A549 (cell line): ENCODE measurements around the gene INKA2. TPM values are rescaled to one million over a fixed set of nuclear protein-coding genes. Genes with fewer than 3 reads are reported as not detected.

Experiments
- ATAC-seq, 2 experiments: fragments of 200-7000 bp in 1 of 2; fragments of >200 bp in 1 of 2; cut with Nextera tagmentation in 1 of 2; cut with Tn5 transposase in 1 of 2; 3 replicates each; pipeline versions ENCODE4 v1.8.0 to v1.9.1; 2018 to 2020; ENCODE audit warnings: mild to moderate bottlenecking in 1 of 2, moderate library complexity in 1 of 2
- CTCF ChIA-PET: fragments of 300-600 bp; sonication (Branson Sonifier 250); formaldehyde crosslinking; extraction: SDS; loops from one replicate; lab custom pipeline; 2021; ENCODE audit warnings: antibody characterized with exemption, inconsistent platforms; lab: Yijun Ruan, JAX
- POLR2A ChIA-PET: fragments of 350-600 bp; formaldehyde crosslinking; extraction: SDS; loops from one replicate; lab custom pipeline; 2021; ENCODE audit warnings: antibody characterized with exemption, inconsistent platforms; lab: Yijun Ruan, JAX
- DNase-seq, 2 experiments: peaks; one replicate each; pipeline versions ENCODE4 v3.0.0 to v3.0.0-alpha.2; 2011 to 2016; ENCODE audit warnings: low read depth in 1 of 2, low spot score in 1 of 2
- FAIRE-seq: peaks from 2 replicates; lab custom pipeline; 2011; peaks lifted over from hg19 to GRCh38; lab: Jason Lieb, UNC
- H3K27ac ChIP-seq, 2 experiments: fragments of >200 bp; sonication (Bioruptor Twin); formaldehyde crosslinking; 3 replicates each; pipeline ENCODE4 v1.5.1; 2016 to 2017
- H3K4me1 ChIP-seq: fragments of >200 bp; sonication (Bioruptor Twin); formaldehyde crosslinking; 3 replicates; pipeline ENCODE4 v1.6.1; 2016
- H3K4me2 ChIP-seq: fragments of >200 bp; sonication (Bioruptor Twin); formaldehyde crosslinking; 3 replicates; pipeline ENCODE4 v1.6.1; 2016
- H3K4me3 ChIP-seq: fragments of >200 bp; sonication (Bioruptor Twin); formaldehyde crosslinking; 3 replicates; pipeline ENCODE4 v1.5.1; 2016
- H3K9me3 ChIP-seq: fragments of >200 bp; sonication (Bioruptor Twin); formaldehyde crosslinking; 3 replicates; pipeline ENCODE4 v1.6.1; 2016
- CBX8 ChIP-seq: fragments of 200-600 bp; sonication (generic); IDR thresholded peaks from 2 replicates; pipeline ENCODE4 v1.6.1; 2016
- CHD2 ChIP-seq: fragments of 150-350 bp; IDR thresholded peaks from 2 replicates; pipeline ENCODE4 v1.6.1; 2014; ENCODE audit warnings: low read length; ENCODE audit not compliant: partially characterized antibody
- CHD4 ChIP-seq: fragments of 200-600 bp; sonication (generic); IDR thresholded peaks from 2 replicates; pipeline ENCODE4 v1.6.1; 2016; ENCODE audit warnings: antibody characterized with exemption, mild to moderate bottlenecking, borderline replicate concordance
- EHF ChIP-seq: fragments of 250-450 bp; sonication (Bioruptor Pico); IDR thresholded peaks from 2 replicates; pipeline ENCODE4 v1.5.0; 2020; ENCODE audit warnings: mild to moderate bottlenecking
- ESRRA ChIP-seq: fragments of 150-350 bp; IDR thresholded peaks from 2 replicates; pipeline ENCODE4 v1.6.1; 2014; ENCODE audit warnings: mild to moderate bottlenecking, low read length, borderline replicate concordance
- FOSL2 ChIP-seq, 2 experiments: fragments of 450-650 bp in 1 of 2; fragments of >200 bp in 1 of 2; sonication (Bioruptor Twin) in 1 of 2; formaldehyde crosslinking; IDR thresholded peaks; 2 replicates each; pipeline versions ENCODE4 v1.5.0 to v1.6.1; 2016 to 2020; ENCODE audit warnings: mild to moderate bottlenecking in 1 of 2, moderate library complexity in 1 of 2
- FOXS1 ChIP-seq: fragments of 250-450 bp; sonication (Bioruptor Pico); IDR thresholded peaks from 2 replicates; pipeline ENCODE4 v1.5.0; 2020; ENCODE audit warnings: mild to moderate bottlenecking, moderate library complexity
- HDAC2 ChIP-seq: fragments of 200-600 bp; sonication (generic); IDR thresholded peaks from 2 replicates; pipeline ENCODE4 v1.6.1; 2016
- MAZ ChIP-seq: fragments of 150-350 bp; IDR thresholded peaks from 2 replicates; pipeline ENCODE4 v1.6.1; 2014; ENCODE audit warnings: antibody characterized with exemption, low read depth, low read length, borderline replicate concordance
- RCOR1 ChIP-seq: fragments of 150-350 bp; IDR thresholded peaks from 2 replicates; pipeline ENCODE4 v1.6.1; 2014; ENCODE audit warnings: antibody characterized with exemption, low read length, low read depth
- ZC3H11A ChIP-seq: fragments of 450-650 bp; IDR thresholded peaks from 2 replicates; pipeline ENCODE4 v1.6.1; 2014; ENCODE audit warnings: antibody characterized with exemption, mild to moderate bottlenecking
- ZNF302 ChIP-seq: fragments of 250-450 bp; sonication (Bioruptor Pico); IDR thresholded peaks from 2 replicates; pipeline ENCODE4 v1.9.0; 2021; ENCODE audit warnings: inconsistent platforms, mild to moderate bottlenecking, moderate library complexity
- WGBS: methylation state at CpG from one replicate; pipeline ENCODE4 v1.1.6; 2017; ENCODE audit errors: missing lambda C conversion rate; 5-methylcytosine and 5-hydroxymethylcytosine counted together
- polyA plus RNA-seq, 4 experiments: library from polyadenylated mRNA; depleted of rRNA in 3 of 4; stranded (reverse); fragments of >200 nt; fragmentation: RNase III in 1 of 4; extraction: RNeasy Plus Mini Kit Qiagen cat#74134 plus additional on column Dnase treatment in 1 of 4; gene quantifications; 2 replicates in 3 of 4; 3 replicates in 1 of 4; pipeline ENCODE4 v1.2.3, GENCODE V29; 2011 to 2017
- TF ChIP-seq, protein P1 (sequence below): fragments of 200-600 bp; sonication (generic); IDR thresholded peaks from 2 replicates; pipeline ENCODE4 v1.6.1; 2016; ENCODE audit warnings: antibody characterized with exemption, mild to moderate bottlenecking, moderate library complexity
- TF ChIP-seq, protein P2 (sequence below): fragments of 150-350 bp; IDR thresholded peaks from 2 replicates; pipeline ENCODE4 v1.6.1; 2014; ENCODE audit warnings: low read depth, mild to moderate bottlenecking, low read length
- TF ChIP-seq, protein P3 (sequence below): fragments of 250-450 bp; sonication (Bioruptor Pico); IDR thresholded peaks from 2 replicates; pipeline ENCODE4 v1.5.0; 2021; ENCODE audit warnings: mild to moderate bottlenecking, moderate library complexity, borderline replicate concordance
- TF ChIP-seq, protein P4 (sequence below): fragments of >200 bp; sonication (Bioruptor Twin); formaldehyde crosslinking; IDR thresholded peaks from 3 replicates; pipeline ENCODE4 v1.5.1; 2016
- TF ChIP-seq, protein P5 (sequence below): IDR thresholded peaks from 2 replicates; pipeline ENCODE4 v1.6.1; 2012; ENCODE audit warnings: low read depth, borderline replicate concordance

The INKA2 gene
- polyA plus RNA-seq, 2 of the 4 experiments (the other 2 are of a cell fraction), result 1.2 to 1.3 TPM

DNA sequence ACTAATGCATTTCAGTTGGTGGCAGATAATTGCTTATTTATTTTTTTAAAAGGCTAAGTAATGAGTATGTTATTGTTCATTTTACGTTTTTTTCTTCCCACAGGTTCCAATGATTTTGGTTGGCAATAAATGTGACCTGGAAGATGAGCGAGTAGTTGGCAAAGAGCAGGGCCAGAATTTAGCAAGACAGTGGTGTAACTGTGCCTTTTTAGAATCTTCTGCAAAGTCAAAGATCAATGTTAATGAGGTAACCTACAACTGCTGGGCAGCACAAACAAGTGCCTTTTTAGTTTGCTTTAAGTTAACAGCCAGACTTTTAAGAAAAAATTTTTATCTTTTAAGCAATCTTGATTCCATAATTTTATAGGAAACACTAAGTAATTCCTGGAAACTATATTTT, 35.0 kb downstream of the INKA2 start:
- TF ChIP-seq, protein P1, sequence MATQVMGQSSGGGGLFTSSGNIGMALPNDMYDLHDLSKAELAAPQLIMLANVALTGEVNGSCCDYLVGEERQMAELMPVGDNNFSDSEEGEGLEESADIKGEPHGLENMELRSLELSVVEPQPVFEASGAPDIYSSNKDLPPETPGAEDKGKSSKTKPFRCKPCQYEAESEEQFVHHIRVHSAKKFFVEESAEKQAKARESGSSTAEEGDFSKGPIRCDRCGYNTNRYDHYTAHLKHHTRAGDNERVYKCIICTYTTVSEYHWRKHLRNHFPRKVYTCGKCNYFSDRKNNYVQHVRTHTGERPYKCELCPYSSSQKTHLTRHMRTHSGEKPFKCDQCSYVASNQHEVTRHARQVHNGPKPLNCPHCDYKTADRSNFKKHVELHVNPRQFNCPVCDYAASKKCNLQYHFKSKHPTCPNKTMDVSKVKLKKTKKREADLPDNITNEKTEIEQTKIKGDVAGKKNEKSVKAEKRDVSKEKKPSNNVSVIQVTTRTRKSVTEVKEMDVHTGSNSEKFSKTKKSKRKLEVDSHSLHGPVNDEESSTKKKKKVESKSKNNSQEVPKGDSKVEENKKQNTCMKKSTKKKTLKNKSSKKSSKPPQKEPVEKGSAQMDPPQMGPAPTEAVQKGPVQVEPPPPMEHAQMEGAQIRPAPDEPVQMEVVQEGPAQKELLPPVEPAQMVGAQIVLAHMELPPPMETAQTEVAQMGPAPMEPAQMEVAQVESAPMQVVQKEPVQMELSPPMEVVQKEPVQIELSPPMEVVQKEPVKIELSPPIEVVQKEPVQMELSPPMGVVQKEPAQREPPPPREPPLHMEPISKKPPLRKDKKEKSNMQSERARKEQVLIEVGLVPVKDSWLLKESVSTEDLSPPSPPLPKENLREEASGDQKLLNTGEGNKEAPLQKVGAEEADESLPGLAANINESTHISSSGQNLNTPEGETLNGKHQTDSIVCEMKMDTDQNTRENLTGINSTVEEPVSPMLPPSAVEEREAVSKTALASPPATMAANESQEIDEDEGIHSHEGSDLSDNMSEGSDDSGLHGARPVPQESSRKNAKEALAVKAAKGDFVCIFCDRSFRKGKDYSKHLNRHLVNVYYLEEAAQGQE, result no peak
- TF ChIP-seq HDAC2, result no peak
- TF ChIP-seq MAZ, result no peak
- TF ChIP-seq EHF (CRISPR knock-in tag), result no peak
- TF ChIP-seq, protein P2, sequence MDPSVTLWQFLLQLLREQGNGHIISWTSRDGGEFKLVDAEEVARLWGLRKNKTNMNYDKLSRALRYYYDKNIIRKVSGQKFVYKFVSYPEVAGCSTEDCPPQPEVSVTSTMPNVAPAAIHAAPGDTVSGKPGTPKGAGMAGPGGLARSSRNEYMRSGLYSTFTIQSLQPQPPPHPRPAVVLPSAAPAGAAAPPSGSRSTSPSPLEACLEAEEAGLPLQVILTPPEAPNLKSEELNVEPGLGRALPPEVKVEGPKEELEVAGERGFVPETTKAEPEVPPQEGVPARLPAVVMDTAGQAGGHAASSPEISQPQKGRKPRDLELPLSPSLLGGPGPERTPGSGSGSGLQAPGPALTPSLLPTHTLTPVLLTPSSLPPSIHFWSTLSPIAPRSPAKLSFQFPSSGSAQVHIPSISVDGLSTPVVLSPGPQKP, result no peak
- TF ChIP-seq, protein P3, sequence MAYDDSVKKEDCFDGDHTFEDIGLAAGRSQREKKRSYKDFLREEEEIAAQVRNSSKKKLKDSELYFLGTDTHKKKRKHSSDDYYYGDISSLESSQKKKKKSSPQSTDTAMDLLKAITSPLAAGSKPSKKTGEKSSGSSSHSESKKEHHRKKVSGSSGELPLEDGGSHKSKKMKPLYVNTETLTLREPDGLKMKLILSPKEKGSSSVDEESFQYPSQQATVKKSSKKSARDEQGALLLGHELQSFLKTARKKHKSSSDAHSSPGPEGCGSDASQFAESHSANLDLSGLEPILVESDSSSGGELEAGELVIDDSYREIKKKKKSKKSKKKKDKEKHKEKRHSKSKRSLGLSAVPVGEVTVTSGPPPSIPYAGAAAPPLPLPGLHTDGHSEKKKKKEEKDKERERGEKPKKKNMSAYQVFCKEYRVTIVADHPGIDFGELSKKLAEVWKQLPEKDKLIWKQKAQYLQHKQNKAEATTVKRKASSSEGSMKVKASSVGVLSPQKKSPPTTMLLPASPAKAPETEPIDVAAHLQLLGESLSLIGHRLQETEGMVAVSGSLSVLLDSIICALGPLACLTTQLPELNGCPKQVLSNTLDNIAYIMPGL (CRISPR knock-in tag), result no peak
- no peak for TF ChIP-seq ZC3H11A
- TF ChIP-seq, protein P4, sequence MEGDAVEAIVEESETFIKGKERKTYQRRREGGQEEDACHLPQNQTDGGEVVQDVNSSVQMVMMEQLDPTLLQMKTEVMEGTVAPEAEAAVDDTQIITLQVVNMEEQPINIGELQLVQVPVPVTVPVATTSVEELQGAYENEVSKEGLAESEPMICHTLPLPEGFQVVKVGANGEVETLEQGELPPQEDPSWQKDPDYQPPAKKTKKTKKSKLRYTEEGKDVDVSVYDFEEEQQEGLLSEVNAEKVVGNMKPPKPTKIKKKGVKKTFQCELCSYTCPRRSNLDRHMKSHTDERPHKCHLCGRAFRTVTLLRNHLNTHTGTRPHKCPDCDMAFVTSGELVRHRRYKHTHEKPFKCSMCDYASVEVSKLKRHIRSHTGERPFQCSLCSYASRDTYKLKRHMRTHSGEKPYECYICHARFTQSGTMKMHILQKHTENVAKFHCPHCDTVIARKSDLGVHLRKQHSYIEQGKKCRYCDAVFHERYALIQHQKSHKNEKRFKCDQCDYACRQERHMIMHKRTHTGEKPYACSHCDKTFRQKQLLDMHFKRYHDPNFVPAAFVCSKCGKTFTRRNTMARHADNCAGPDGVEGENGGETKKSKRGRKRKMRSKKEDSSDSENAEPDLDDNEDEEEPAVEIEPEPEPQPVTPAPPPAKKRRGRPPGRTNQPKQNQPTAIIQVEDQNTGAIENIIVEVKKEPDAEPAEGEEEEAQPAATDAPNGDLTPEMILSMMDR, result no peak
- H3K27ac ChIP-seq, result no peak overlapping the region
- CTCF ChIA-PET, result interaction anchor here (1.3 to 2.2 kb wide), 2 partner anchors 10 to 66 kb away, joined by 3 to 7 read pairs; no protein-coding TSS in a partner anchor
- H3K4me3 ChIP-seq, result no peak overlapping the region
- ATAC-seq (no peak), DNase-seq (no peak), FAIRE-seq (no peak)
- POLR2A ChIA-PET, result interaction anchor here (1.0 kb wide), 1 partner anchor 51 kb away, joined by 3 read pairs; no protein-coding TSS in a partner anchor
- no peaks in the 10 kb centered on the region for H3K4me1 ChIP-seq
- WGBS, result 80% methylated on average over 2 of the region's 2 CpGs
- H3K4me2 ChIP-seq, result no peak overlapping the region
- no peaks in the 10 kb centered on the region for H3K9me3 ChIP-seq

DNA sequence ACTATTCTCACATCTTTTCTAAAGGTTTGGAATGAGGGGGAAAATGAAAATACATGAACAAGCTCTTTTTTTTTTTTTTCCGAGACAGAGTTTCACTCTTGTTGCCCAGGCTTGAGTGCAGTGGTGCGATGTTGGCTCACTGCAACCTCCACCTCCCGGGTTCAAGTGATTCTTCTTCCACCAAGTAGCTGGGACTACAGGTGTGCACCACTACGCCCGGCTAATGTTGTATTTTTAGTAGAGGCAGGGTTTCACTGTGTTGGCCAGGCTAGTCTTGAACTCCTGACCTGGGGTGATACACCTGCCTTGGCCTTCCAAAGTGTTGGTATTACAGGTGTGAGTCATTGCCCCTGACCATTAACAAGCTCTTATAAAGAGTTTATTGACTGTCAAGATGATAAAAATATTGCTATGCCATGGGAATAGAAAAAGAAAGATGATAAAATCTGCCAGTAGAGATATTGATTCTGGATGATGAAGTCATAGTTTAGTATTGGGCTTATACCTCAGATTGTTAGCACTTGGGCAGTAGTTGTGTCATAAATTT, 36.6 kb downstream of the INKA2 start:
- Histone ChIP-seq H3K9me3 (no peaks in the 10 kb centered on the region), H3K27ac (no peak overlapping the region), H3K4me3 (no peak overlapping the region)
- POLR2A ChIA-PET, result no interaction called here
- TF ChIP-seq ESRRA (no peak), CHD4 (no peak), ZNF302 (no peak), FOSL2 (IDR thresholded peaks at IDR 0.05) (no peak), FOSL2 (CRISPR knock-in tag; IDR thresholded peaks at IDR 0.05) (no peak), MAZ (no peak), FOXS1 (CRISPR knock-in tag) (no peak), RCOR1 (no peak), HDAC2 (no peak), CHD2 (no peak), CBX8 (no peak)
- TF ChIP-seq, protein P5, sequence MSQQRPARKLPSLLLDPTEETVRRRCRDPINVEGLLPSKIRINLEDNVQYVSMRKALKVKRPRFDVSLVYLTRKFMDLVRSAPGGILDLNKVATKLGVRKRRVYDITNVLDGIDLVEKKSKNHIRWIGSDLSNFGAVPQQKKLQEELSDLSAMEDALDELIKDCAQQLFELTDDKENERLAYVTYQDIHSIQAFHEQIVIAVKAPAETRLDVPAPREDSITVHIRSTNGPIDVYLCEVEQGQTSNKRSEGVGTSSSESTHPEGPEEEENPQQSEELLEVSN, result no peak
- TF ChIP-seq, all 56 proteins: peak for 0
- no peaks in the 10 kb centered on the region for H3K4me1 ChIP-seq
- H3K4me2 ChIP-seq, result no peak overlapping the region
- DNase-seq (no peak), FAIRE-seq (no peak), ATAC-seq (no peak)
- CTCF ChIA-PET, result interaction anchor here (1.6 to 2.6 kb wide), 2 partner anchors 10 to 11 kb away, joined by 3 to 10 read pairs; no protein-coding TSS in a partner anchor
- WGBS, result 85% methylated on average over 5 of the region's 5 CpGs
